Endothelial cell of umbilical vein (primary cell): ENCODE results near the gene PIK3R2. TPM values are rescaled to one million over a fixed set of nuclear protein-coding genes. Genes with fewer than 3 reads are reported as not detected.

Source experiments
- BruUV-seq: library from RNA; stranded (reverse); fragments of 400-500 nt; replicated peaks from 2 replicates; lab custom pipeline; 2021; lab: Mats Ljungman, UMichigan
- CTCF ChIA-PET: fragments of 300-600, 350-600 bp; sonication (Branson Sonifier 250); formaldehyde crosslinking; loops from one replicate; lab custom pipeline; 2021; ENCODE audit warnings: antibody characterized with exemption, inconsistent platforms; lab: Charles Lee
- POLR2A ChIA-PET: fragments of 300-600, 350-600 bp; sonication (Branson Sonifier 250); formaldehyde crosslinking; loops from one replicate; lab custom pipeline; 2021; ENCODE audit warnings: antibody characterized with exemption, inconsistent platforms; lab: Charles Lee
- DNase-seq: peaks from one replicate; pipeline ENCODE4 v3.0.0-alpha.2; 2011; ENCODE audit warnings: low read depth, low spot score
- FAIRE-seq: peaks from 2 replicates; lab custom pipeline; 2011; peaks lifted over from hg19 to GRCh38; lab: Jason Lieb, UNC
- H2AFZ ChIP-seq: 2 replicates; pipeline ENCODE4 v1.6.0; 2012; ENCODE audit warnings: low read depth, low read length, control low read depth, inconsistent platforms
- H3K27ac ChIP-seq: 2 replicates; pipeline ENCODE4 v1.5.1; 2011; ENCODE audit warnings: low read depth, mild to moderate bottlenecking, control low read depth, low read length, moderate library complexity; ENCODE audit not compliant: insufficient read depth
- H3K27me3 ChIP-seq, 2 experiments: 2 replicates each; pipeline versions ENCODE4 v1.6.0 to v1.6.1; 2011; ENCODE audit warnings: low read length in 2 of 2, mixed read lengths in 1 of 2; ENCODE audit not compliant: control insufficient read depth in 2 of 2, insufficient read depth in 2 of 2
- H3K36me3 ChIP-seq, 2 experiments: 2 replicates in 1 of 2; 3 replicates in 1 of 2; pipeline ENCODE4 v1.5.1; 2011; ENCODE audit warnings: low read length in 2 of 2, mild to moderate bottlenecking in 1 of 2, moderate library complexity in 1 of 2; ENCODE audit not compliant: control insufficient read depth in 2 of 2, insufficient read depth in 2 of 2; ENCODE audit errors: extremely low read depth in 1 of 2
- H3K4me1 ChIP-seq: 3 replicates; pipeline ENCODE4 v1.5.1; 2011; ENCODE audit warnings: mild to moderate bottlenecking, low read length; ENCODE audit not compliant: control insufficient read depth, insufficient read depth; ENCODE audit errors: extremely low read depth
- H3K4me2 ChIP-seq: 2 replicates; pipeline ENCODE4 v1.6.1; 2011; ENCODE audit warnings: low read length, control low read depth, mixed read lengths; ENCODE audit not compliant: insufficient read depth
- H3K4me3 ChIP-seq, 3 experiments: fragments of 200-600 bp in 1 of 3; sonication (generic), shearing (Covaris generic) in 1 of 3; replicated peaks in 1 of 3; 2 replicates each; pipeline ENCODE4 v1.5.1; 2011 to 2016; ENCODE audit warnings: control low read depth in 3 of 3, low read length in 3 of 3, mild to moderate bottlenecking in 2 of 3, inconsistent platforms in 1 of 3, low read depth in 1 of 3, moderate library complexity in 1 of 3; ENCODE audit not compliant: insufficient read depth in 1 of 3
- H3K79me2 ChIP-seq: 2 replicates; pipeline ENCODE4 v1.6.0; 2012; ENCODE audit warnings: low read length, inconsistent platforms; ENCODE audit not compliant: control insufficient read depth, insufficient read depth
- H3K9ac ChIP-seq: replicated peaks from 2 replicates; pipeline ENCODE3; 2011; ENCODE audit warnings: low read length, control low read depth; ENCODE audit not compliant: insufficient read depth; ENCODE audit errors: extremely low read depth
- H3K9me1 ChIP-seq: replicated peaks from 3 replicates; pipeline ENCODE4 v1.6.0; 2011; ENCODE audit warnings: mild to moderate bottlenecking, low read length; ENCODE audit not compliant: control insufficient read depth, insufficient read depth; ENCODE audit errors: extremely low read depth
- H3K9me3 ChIP-seq: replicated peaks from 2 replicates; pipeline ENCODE4 v1.5.1; 2012; ENCODE audit warnings: low read length, inconsistent platforms; ENCODE audit not compliant: control insufficient read depth, insufficient read depth
- H4K20me1 ChIP-seq: replicated peaks from 2 replicates; pipeline ENCODE3; 2011; ENCODE audit warnings: mild to moderate bottlenecking, low read length; ENCODE audit not compliant: control insufficient read depth, insufficient read depth; ENCODE audit errors: extremely low read depth
- EZH2 ChIP-seq: IDR thresholded peaks from 2 replicates; pipeline ENCODE4 v1.6.1; 2012; ENCODE audit warnings: borderline replicate concordance, low read depth, mild to moderate bottlenecking, moderate library complexity, low read length, inconsistent platforms; ENCODE audit not compliant: severe bottlenecking
- FOS ChIP-seq: IDR thresholded peaks from 2 replicates; pipeline ENCODE4 v1.6.1; 2011; ENCODE audit warnings: mild to moderate bottlenecking, low read length, moderate library complexity, borderline replicate concordance; ENCODE audit not compliant: insufficient read depth
- GATA2 ChIP-seq: IDR thresholded peaks from 2 replicates; pipeline ENCODE4 v1.7.0; 2011; ENCODE audit warnings: low read depth, mild to moderate bottlenecking, moderate library complexity, mixed read lengths, low read length; ENCODE audit not compliant: insufficient read length, insufficient read depth
- JUN ChIP-seq: IDR thresholded peaks from 2 replicates; pipeline ENCODE4 v1.6.1; 2011; ENCODE audit warnings: borderline replicate concordance, low read depth; ENCODE audit not compliant: insufficient read length, insufficient read depth
- MYC ChIP-seq: IDR thresholded peaks from one replicate; pipeline ENCODE4 v1.6.1; 2011; ENCODE audit warnings: mild to moderate bottlenecking, low read depth, low read length
- POLR2A ChIP-seq: IDR thresholded peaks from 2 replicates; pipeline ENCODE4 v1.6.1; 2012; ENCODE audit warnings: low read depth, mild to moderate bottlenecking, control low read depth, low read length
- POLR2AphosphoS5 ChIP-seq: IDR thresholded peaks from 2 replicates; pipeline ENCODE4 v1.6.1; 2012; ENCODE audit warnings: low read depth, mild to moderate bottlenecking, control low read depth, low read length, moderate library complexity; ENCODE audit not compliant: insufficient read depth
- dilution Hi-C: fragments of 300-500 bp; cut with MboI; formaldehyde crosslinking; loops from one replicate; pipeline ENCODE4 v1.15.0; 2019; ENCODE audit warnings: low sequenced_read_pairs; ENCODE audit not compliant: extremely low pct_ligation_motif_present
- intact Hi-C: fragments of 100-400 bp; cut with micrococcal nuclease; formaldehyde crosslinking; loops from one replicate; pipeline ENCODE4 v1.10.0; 2022
- polyA plus RNA-seq, 4 experiments: library from polyadenylated mRNA; depleted of rRNA in 3 of 4; stranded (reverse) in 3 of 4; unstranded in 1 of 4; fragments of >200 nt; gene quantifications; 2 replicates each; pipeline versions ENCODE4 v1.2.1 to v1.2.3, GENCODE V29; 2011 to 2012; ENCODE audit warnings: missing spikeins in 1 of 4
- total RNA-seq: library from RNA; stranded (reverse); gene quantifications from 2 replicates; pipeline ENCODE4 v1.2.3, GENCODE V29; 2021
- TF ChIP-seq, protein P1 (sequence below), 2 donors: IDR thresholded peaks; 1 replicate in 1 of 2; 2 replicates in 1 of 2; pipeline ENCODE4 v1.5.1; 2011; ENCODE audit warnings: low read length in 2 of 2, mild to moderate bottlenecking in 2 of 2, moderate library complexity in 2 of 2, control low read depth in 1 of 2, inconsistent platforms in 1 of 2, low read depth in 1 of 2; ENCODE audit not compliant: insufficient read depth in 1 of 2; ENCODE audit errors: extremely low read depth in 1 of 2
- TF ChIP-seq, protein P2 (sequence below): IDR thresholded peaks from 2 replicates; pipeline ENCODE4 v1.6.1; 2011; ENCODE audit not compliant: insufficient read depth, insufficient read length

Gene PIK3R2
- total and polyA plus RNA-seq, 2 donors (not counting 3 experiments of a cell fraction or from before 2014, with no cell fraction given) = 8.1 to 15.2 TPM

- Histone ChIP-seq H3K9ac (no peak overlapping the region), H3K9me1 (no peaks in the 10 kb centered on the region), H3K79me2 (peaks cover 2% of the 10 kb centered on the region), H3K27ac (no peak overlapping the region), H3K4me1 (peaks cover 14% of the 10 kb centered on the region), H4K20me1 (no peaks in the 10 kb centered on the region), H3K9me3 (no peaks in the 10 kb centered on the region), H2AFZ (no peak overlapping the region), H3K4me2 (no peak overlapping the region), H3K36me3 (peaks cover 0 to 26% of the 10 kb centered on the region in 2 experiments), H3K4me3 (no peak overlapping the region), H3K27me3 (no peaks in the 10 kb centered on the region)
- POLR2A ChIA-PET = no interaction called here
- no peak for TF ChIP-seq GATA2
- TF ChIP-seq, protein P1, sequence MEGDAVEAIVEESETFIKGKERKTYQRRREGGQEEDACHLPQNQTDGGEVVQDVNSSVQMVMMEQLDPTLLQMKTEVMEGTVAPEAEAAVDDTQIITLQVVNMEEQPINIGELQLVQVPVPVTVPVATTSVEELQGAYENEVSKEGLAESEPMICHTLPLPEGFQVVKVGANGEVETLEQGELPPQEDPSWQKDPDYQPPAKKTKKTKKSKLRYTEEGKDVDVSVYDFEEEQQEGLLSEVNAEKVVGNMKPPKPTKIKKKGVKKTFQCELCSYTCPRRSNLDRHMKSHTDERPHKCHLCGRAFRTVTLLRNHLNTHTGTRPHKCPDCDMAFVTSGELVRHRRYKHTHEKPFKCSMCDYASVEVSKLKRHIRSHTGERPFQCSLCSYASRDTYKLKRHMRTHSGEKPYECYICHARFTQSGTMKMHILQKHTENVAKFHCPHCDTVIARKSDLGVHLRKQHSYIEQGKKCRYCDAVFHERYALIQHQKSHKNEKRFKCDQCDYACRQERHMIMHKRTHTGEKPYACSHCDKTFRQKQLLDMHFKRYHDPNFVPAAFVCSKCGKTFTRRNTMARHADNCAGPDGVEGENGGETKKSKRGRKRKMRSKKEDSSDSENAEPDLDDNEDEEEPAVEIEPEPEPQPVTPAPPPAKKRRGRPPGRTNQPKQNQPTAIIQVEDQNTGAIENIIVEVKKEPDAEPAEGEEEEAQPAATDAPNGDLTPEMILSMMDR (IDR thresholded peaks at IDR 0.05; ENCODE audit: extremely low read depth in 1 of 2, insufficient read depth in 1 of 2, low read depth in 1 of 2, low read length in 2 of 2) = no peak
- no peak for TF ChIP-seq POLR2AphosphoS5
- no peak for TF ChIP-seq EZH2
- no peak for TF ChIP-seq MYC
- TF ChIP-seq, protein P2, sequence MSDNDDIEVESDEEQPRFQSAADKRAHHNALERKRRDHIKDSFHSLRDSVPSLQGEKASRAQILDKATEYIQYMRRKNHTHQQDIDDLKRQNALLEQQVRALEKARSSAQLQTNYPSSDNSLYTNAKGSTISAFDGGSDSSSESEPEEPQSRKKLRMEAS = no peak
- TF ChIP-seq JUN = no peak
- TF ChIP-seq POLR2A = no peak
- no peak for TF ChIP-seq FOS
- FAIRE-seq = no peak
- intact Hi-C loops (no loop called here), dilution Hi-C loops (no loop called here)
- BruUV-seq = no TSS peak
- CTCF ChIA-PET = interaction anchor here (1.1 to 2.5 kb wide), 6 partner anchors 11 to 92 kb away, joined by 3 to 25 read pairs (median 6); no protein-coding TSS in a partner anchor
- DNase-seq = no peak
Observed at GRCh38 chr19:18159810-18160209, 6.8 kb downstream of the PIK3R2 start.
